ENCODE results near the gene SNX25.

DNA sequence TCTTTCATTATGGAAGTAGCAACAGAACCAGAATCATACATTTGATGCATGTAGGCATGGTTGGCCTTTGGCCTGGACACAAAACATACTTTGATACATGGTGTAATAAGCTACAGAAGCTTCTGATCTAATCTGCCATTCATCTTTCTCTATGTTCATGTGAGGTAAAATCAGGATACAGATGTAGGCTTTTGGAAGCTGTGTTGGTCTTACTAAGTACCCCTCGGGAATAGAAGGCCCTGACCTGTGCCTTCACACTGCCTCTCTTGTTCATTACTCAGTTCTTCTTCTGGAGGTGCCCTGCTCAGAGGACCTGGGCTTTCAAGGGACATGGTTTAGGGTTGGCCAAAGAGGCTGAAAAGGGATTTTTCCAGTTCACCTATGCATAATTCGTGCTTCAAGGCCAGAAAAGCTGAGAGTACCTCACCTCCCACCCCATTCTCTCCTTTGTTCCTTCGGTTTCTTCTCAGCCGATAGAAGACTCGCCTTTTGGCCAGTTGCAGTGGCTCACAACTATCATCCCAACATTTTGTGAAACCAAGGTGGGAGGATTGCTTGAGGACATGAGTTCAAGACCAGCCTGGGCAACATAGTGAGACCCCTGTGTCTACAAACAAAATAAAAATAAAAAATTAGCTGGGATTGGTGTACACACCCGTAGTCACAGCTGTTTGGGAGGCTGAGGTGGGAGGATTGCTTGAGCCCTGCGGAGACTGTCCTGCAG, 25.9 kb downstream of the SNX25 start:
- TF ChIP-seq EP300 (IDR thresholded peaks at IDR 0.05) (no peak), POLR2A (IDR thresholded peaks at IDR 0.05) (no peak)
